Activated T-helper 9 cell treated with anti-CD3 and anti-CD28 coated beads, Interleukin-2, amount 50 U/mL, for 16 hours (primary cell): ENCODE results near the gene OR52A5.
"Not testable (repeated sequence)": the region's sequence is repeated elsewhere in the genome, so short reads cannot be mapped to it uniquely, and the experiment has no call there.

Experiments used
- DNase-seq: peaks from one replicate; pipeline ENCODE4 v3.0.0-alpha.2; 2020; ENCODE audit warnings: low read depth

The OR52A5 gene

GRCh38 chr11:5137996-5138395 is at the start of gene OR52A5:
Gene OR52A5, minus strand, starts transcription at chr11:5138356. Its CDS starts 5,714 bp downstream, at chr11:5132642.
- DNase-seq = no peak

- DNase-seq = no peak
Measured at GRCh38 chr11:5178046-5178837, 40.1 kb upstream of the OR52A5 start.

DNA sequence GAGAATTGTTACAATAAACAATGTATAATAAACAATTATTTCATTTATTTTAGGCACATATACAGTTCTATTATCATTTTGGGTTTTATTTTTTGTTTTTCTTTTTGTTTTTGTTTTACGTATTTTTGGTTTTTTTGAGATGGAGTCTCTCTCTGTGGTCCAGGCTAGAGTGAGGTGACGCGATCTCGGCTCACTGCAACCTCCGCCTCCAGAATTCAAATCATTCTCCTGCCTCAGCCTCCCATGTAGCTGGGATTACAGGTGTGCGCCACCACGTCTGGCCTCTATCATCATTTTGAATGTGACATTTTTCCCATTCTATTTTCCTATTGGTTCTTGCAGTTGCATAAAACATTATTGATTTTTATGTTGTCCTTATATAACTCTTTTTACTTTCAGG is 36.8 kb upstream of the OR52A5 start:
- no peak for DNase-seq

DNA sequence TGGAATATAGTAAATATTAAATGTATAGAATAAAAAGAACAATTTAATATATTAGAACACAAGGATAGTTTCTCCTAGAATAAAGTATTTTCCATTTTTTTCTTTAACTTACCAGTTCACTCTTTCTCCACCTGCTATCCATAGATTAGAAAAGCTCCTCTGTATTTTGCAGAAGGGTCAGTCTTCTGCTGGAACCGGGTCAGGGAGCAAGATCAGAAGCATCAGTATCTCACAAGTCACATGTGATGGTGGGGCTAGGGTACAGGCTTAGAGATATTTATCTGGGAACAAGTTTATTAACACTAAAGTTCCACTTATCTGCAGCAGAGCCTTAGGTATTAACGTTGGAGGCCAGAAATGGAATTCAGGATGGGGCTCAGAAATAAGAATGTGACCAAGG is 33.7 kb upstream of the OR52A5 start:
- no peak for DNase-seq

GRCh38 chr11:5165898-5166297 is 27.7 kb upstream of the OR52A5 start:
- not testable (repeated sequence) for DNase-seq

DNA sequence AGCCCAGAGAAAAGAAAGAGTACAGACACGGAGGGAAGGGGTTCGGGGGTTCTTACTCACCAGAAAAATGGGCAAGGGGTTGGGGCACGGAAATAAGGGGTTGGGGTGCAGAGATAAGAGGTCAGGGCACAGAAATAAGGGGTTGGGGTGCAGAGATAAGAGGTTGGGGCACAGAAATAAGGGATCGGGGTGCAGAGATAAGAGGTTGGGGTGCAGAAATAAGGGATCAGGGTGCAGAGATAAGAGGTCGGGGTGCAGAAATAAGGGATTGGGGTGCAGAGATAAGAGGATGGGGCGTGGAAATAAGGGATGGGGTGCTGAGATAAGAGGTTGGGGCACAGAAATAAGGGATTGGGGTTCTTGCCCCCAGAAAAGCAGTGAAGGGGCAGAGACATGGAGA is 26.7 kb upstream of the OR52A5 start:
- DNase-seq = not testable (repeated sequence)

DNA sequence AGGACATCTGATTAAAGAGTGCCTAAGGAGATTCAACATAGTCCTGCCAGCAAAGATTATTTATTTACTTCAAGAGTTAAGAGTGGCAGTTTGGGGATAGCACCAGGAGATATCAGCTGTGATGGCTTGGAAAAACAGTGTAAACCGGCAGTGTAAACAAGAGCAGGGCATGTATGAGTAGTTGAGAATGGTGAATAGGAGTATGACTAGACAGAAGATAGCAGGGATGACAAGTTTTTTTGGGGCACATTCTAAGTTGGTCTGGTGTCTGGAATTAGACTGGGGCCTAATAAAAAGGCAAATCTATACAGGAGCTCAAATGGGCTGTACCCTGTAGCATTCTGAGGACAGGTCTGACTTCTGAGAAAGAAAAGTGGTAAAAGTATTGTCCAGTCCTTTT is 22.9 kb upstream of the OR52A5 start:
- DNase-seq = not testable (repeated sequence)

DNA sequence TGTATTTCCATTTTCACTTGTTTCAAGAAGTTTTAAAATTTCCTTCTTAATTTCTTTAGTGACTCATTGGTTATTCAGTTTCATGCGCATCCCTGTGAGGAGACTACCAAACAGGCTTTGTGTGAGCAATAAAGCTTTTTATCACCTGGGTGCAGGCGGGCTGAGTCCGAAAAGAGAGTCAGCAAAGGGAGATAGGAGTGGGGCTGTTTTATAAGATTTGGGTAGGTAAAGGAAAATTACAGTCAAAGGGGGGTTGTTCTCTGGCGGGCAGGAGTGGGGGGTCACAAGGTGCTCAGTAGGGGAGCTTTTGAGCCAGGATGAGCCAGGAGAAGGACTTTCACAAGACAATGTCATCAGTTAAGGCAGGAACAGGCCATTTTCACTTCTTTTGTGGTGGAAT is 22.1 kb upstream of the OR52A5 start:
- DNase-seq = not testable (repeated sequence)

GRCh38 chr11:5159806-5160205 is 21.6 kb upstream of the OR52A5 start:
- DNase-seq = no peak

DNA sequence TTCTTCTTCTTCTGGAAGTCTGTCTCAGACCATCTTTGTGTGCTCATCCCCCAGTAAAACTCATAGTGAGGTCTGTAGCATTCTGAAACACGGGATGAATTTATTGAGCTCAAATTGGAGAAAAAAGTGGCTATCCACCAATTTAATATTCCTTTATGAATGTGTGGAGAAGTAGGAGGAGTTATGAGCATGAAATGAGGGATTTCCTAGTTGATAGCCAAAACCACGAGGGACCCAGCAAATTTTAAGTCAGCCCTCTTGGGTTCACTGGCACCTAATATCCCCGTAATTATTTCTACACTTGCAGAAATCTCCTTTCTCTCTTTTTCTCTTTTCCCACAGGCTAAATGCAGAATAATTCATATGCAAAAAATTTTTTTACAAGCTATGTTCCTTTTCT is 16.5 kb upstream of the OR52A5 start, which contains the start of gene OR52A1:
TSS of gene OR52A1 (minus strand) at position 101 of the 400 bp plus-strand sequence. CDS start 2,388 bp downstream, outside the sequence.
- no peak for DNase-seq

GRCh38 chr11:5153574-5154431 is 15.6 kb upstream of the OR52A5 start:
- DNase-seq = no peak

GRCh38 chr11:5151713-5152153 is 13.6 kb upstream of the OR52A5 start:
- DNase-seq = no peak

DNA sequence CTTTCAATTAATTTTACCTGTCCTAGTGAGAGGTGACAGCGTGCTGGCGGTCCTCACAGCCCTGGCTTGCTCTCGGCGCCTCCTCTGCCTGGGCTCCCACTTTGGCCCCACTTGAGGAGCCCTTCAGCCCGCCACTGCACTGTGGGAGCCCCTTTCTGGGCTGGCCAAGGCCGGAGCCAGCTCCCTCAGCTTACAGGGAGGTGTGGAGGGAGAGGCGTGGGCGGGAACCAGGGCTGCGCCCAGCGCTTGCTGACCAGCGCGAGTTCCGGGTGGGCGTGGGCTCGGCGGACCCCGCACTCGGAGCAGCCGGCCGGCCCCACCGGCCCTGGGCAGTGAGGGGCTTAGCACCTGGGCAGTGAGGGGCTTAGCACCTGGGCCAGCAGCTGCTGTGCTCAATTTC is 6.0 kb upstream of the OR52A5 start:
- not testable (repeated sequence) for DNase-seq

DNA sequence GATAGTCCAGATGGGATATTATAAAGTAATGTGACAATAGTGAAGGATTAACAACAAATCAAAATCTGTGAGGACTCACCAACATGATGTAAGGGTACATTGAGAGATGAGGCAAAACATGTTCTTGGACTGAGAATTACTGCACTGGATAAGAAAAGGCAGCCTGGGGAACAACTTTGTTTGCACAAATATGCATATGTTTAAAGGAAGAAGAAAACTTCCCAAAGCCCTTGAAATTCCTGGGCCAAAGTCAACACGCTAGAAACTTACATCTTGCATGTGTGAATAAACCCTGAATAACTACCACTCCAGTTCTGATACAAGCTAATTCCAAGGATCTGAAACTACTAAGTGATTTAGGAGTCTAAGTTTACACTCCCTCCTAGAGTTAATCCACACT is 1.1 kb downstream of the OR52A5 start:
- no peak for DNase-seq

GRCh38 chr11:5136261-5136660 is 1.9 kb downstream of the OR52A5 start:
- no peak for DNase-seq

GRCh38 chr11:5131584-5132335 is 6.4 kb downstream of the OR52A5 start:
- no peak for DNase-seq

DNA sequence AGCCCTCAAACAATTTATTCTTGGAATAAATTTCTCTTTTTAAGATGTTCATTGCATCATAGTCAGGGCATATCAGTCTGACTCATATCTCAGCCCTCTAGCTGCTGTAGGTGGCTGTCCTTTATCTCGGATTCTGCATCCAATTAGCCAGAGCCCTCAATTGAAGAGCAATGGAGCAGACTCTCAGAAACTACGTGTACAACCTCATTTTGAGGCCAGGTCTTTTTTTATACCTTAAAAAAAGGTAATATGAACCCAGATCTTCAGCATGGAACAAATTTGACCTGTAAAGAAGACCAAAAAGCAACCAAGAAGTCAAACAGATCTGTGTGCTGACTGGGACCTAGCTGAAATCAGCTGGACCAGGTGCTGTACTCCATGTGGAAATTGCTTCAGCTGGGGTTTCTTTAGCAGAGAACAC is 8.7 kb downstream of the OR52A5 start:
- no peak for DNase-seq

GRCh38 chr11:5124891-5125620 is 13.1 kb downstream of the OR52A5 start:
- DNase-seq = no peak

DNA sequence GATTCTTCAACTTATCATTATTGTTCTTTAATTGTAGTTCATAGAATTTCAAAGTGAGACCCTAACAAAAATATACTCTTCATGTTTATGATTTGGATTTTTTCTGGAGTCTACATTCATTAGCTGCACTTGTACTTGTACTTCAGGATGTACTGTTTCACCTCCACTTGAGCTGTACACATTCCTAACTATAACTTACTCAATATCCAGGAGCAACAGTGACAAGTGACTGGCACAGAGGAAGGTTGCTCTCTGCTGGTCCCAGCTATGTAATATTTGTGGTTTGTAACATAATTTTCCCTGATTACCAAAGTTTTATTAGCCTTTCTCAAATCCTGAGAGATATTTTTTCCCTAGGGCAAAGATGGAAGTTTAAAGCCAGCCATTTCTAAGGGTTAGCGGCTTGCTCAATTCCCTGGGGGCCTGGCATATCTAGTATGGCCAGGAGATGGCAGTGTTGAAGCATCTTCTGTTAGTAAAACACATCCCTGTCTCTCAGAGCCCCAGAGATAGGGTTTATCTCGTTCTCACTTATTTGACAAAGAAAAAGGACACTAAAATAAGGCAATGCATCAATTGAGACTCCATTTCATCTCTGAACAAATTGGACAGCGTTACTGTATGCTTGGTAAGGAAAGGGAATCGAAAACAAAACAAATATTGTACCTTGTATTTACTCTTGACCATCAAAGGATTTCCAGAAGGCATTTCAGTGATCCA is 14.2 kb downstream of the OR52A5 start:
- peak; percentile 11 for DNase-seq

- no peak for DNase-seq
Measured at GRCh38 chr11:5118893-5119292, 19.3 kb downstream of the OR52A5 start.

GRCh38 chr11:5117588-5117987 is 20.6 kb downstream of the OR52A5 start:
- no peak for DNase-seq
